ENCODE measurements around the gene SOX15. TPM values are rescaled to one million over a fixed set of nuclear protein-coding genes. Genes with fewer than 3 reads are reported as not detected.

The SOX15 gene
- total RNA-seq, 4 donors from 2014 or later = 1.9 to 2.7 (median 2.4) TPM; not detected in 1

- H3K9me3 ChIP-seq = no peaks in the 10 kb centered on the region
- H3K36me3 ChIP-seq = no peaks in the 10 kb centered on the region
- no peak overlapping the region for H3K4me3 ChIP-seq
- DNase-seq = no peak
- TF ChIP-seq POLR2A (IDR thresholded peaks at IDR 0.05) (no peak), CTCF (IDR thresholded peaks at IDR 0.05) (no peak)
- H3K4me1 ChIP-seq = peaks cover 0 to 9% (median 1%) of the 10 kb centered on the region in 4 donors
- no peak overlapping the region for H3K27ac ChIP-seq
- no peaks in the 10 kb centered on the region for H3K27me3 ChIP-seq
These were observed 41.8 kb upstream of the SOX15 start for GRCh38 chr17:7631398-7632380.

- Histone ChIP-seq H3K27me3 (no peaks in the 10 kb centered on the region), H3K36me3 (peaks cover 0 to 6% (median 0%) of the 10 kb centered on the region in 3 donors), H3K4me1 (peaks cover 0 to 24% (median 2%) of the 10 kb centered on the region in 4 donors), H3K9me3 (no peaks in the 10 kb centered on the region), H3K27ac (peak within 1 kb of the TSS in 2 of 4 donors; percentile 11 to 38), H3K4me3 (no peak within 1 kb of the TSS)
- DNase-seq = no peak
- TF ChIP-seq CTCF (IDR thresholded peaks at IDR 0.05) = no peak
- no peak for TF ChIP-seq POLR2A (IDR thresholded peaks at IDR 0.05)
These were observed 40.2 kb upstream of the SOX15 start, which contains the start of gene SHBG for GRCh38 chr17:7629939-7630571. SHBG (plus strand) TSS chr17:7630135; CDS start chr17:7630173, 38 bp downstream.

- peak; percentile 94 to 97 (median 96) for DNase-seq
- Histone ChIP-seq H3K9me3 (no peaks in the 10 kb centered on the region), H3K4me1 (peaks cover 0 to 24% (median 2%) of the 10 kb centered on the region in 4 donors), H3K27ac (peak within 1 kb of the TSS; percentile 80 to 96 (median 94)), H3K27me3 (no peaks in the 10 kb centered on the region), H3K36me3 (peaks cover 0 to 6% (median 0%) of the 10 kb centered on the region in 3 donors), H3K4me3 (peak within 1 kb of the TSS; percentile 64 to 94 (median 86))
- TF ChIP-seq POLR2A (IDR thresholded peaks at IDR 0.05) (peak; percentile 77 to 87), CTCF (IDR thresholded peaks at IDR 0.05) (no peak)
These were observed 37.6 kb upstream of the SOX15 start, which contains the start of gene SAT2 for GRCh38 chr17:7627250-7628121. SAT2 (minus strand) TSS chr17:7627821; CDS start chr17:7627635, 186 bp downstream.

GRCh38 chr17:7626956-7627249, 37.0 kb upstream of the SOX15 start:
- Histone ChIP-seq H3K36me3 (peaks cover 0 to 6% (median 0%) of the 10 kb centered on the region in 3 donors), H3K4me3 (peak overlapping the region; percentile 64 to 94 (median 86)), H3K9me3 (no peaks in the 10 kb centered on the region), H3K27me3 (no peaks in the 10 kb centered on the region), H3K27ac (peak overlapping the region; percentile 80 to 96 (median 94)), H3K4me1 (peaks cover 0 to 24% (median 2%) of the 10 kb centered on the region in 4 donors)
- TF ChIP-seq CTCF (IDR thresholded peaks at IDR 0.05) = no peak
- TF ChIP-seq POLR2A (IDR thresholded peaks at IDR 0.05) = no peak
- DNase-seq = peak in 1 of 3 donors; percentile 50

GRCh38 chr17:7626307-7626706, 36.4 kb upstream of the SOX15 start:
- Histone ChIP-seq H3K9me3 (no peaks in the 10 kb centered on the region), H3K27me3 (no peaks in the 10 kb centered on the region), H3K4me3 (peak overlapping the region in 3 of 4 donors; percentile 84 to 94 (median 88)), H3K4me1 (peaks cover 0 to 24% (median 2%) of the 10 kb centered on the region in 4 donors), H3K36me3 (peaks cover 0 to 6% (median 0%) of the 10 kb centered on the region in 3 donors), H3K27ac (peak overlapping the region in 3 of 4 donors; percentile 94 to 96 (median 95))
- no peak for DNase-seq
- TF ChIP-seq POLR2A (IDR thresholded peaks at IDR 0.05) (no peak), CTCF (IDR thresholded peaks at IDR 0.05) (no peak)

Measured in Peyer's patch (tissue), 4 donors.